Measurements from ENCODE around the gene L1CAM.

Gene L1CAM

DNA sequence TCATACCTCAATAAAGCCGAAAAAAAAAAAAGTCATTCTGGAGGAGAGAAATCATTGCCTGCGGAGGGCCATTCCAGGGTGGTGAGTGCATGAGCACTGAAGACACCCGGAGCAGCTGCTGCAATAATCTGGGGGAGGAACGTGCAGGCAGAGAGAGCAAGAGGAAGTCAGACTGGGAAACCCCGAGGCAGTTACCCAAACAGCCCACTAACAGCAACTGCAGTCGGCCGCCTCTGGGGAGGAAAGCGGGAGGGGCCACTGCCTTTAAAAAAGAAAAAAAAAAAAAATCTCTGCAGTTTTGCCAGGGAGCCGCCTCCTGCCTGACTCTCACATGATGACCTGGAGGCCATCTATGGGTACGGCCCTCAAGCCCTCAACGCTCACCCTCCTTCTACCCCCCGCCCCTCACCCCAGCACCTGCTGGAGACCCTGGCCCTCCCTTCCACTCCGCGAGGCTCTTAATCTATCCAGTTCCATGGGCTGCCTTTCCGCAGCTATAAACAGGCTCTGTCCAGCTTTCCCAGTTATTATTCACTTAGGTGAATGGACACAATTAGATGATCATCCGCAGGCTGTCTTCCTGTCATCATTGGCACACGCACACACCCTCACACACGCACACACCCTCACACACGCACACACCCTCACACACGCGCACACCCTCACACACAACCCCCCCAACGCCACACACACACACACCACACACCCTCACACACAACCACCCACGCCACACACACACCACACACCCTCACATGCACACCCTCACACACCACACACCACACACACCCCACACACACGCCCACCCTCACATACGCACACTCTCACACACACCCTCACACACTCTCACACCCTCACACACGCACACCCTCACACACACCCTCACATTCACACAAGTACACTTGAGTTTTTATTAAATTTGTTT is 15.1 kb upstream of the L1CAM start (continued):
- TF ChIP-seq, protein P1, sequence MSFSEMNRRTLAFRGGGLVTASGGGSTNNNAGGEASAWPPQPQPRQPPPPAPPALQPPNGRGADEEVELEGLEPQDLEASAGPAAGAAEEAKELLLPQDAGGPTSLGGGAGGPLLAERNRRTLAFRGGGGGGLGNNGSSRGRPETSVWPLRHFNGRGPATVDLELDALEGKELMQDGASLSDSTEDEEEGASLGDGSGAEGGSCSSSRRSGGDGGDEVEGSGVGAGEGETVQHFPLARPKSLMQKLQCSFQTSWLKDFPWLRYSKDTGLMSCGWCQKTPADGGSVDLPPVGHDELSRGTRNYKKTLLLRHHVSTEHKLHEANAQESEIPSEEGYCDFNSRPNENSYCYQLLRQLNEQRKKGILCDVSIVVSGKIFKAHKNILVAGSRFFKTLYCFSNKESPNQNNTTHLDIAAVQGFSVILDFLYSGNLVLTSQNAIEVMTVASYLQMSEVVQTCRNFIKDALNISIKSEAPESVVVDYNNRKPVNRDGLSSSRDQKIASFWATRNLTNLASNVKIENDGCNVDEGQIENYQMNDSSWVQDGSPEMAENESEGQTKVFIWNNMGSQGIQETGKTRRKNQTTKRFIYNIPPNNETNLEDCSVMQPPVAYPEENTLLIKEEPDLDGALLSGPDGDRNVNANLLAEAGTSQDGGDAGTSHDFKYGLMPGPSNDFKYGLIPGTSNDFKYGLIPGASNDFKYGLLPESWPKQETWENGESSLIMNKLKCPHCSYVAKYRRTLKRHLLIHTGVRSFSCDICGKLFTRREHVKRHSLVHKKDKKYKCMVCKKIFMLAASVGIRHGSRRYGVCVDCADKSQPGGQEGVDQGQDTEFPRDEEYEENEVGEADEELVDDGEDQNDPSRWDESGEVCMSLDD (tag by site-specific recombination; IDR thresholded peaks at IDR 0.05), result no peak; the same call in 1 of the 2 replicates
- TF ChIP-seq ZNF777 (tag by site-specific recombination; IDR thresholded peaks at IDR 0.05; ENCODE audit: borderline replicate concordance) (no peak), ZNF350 (tag by site-specific recombination; IDR thresholded peaks at IDR 0.05) (no peak), ZFP41 (tag by site-specific recombination; IDR thresholded peaks at IDR 0.05; ENCODE audit: borderline replicate concordance) (no peak), TCF7L2 (IDR thresholded peaks at IDR 0.05; ENCODE audit: borderline replicate concordance, low read depth, low read length) (no peak), FEZF1 (tag by site-specific recombination; IDR thresholded peaks at IDR 0.05) (no peak), ZNF274 (IDR thresholded peaks at IDR 0.05; ENCODE audit: low read length) (no peak), ZNF274 (tag by site-specific recombination; IDR thresholded peaks at IDR 0.05; ENCODE audit: borderline replicate concordance) (no peak), OSR2 (tag by site-specific recombination; IDR thresholded peaks at IDR 0.05) (no peak), ZNF341 (tag by site-specific recombination; IDR thresholded peaks at IDR 0.05; ENCODE audit: low read depth) (peak; percentile 58), ZNF114 (tag by site-specific recombination; IDR thresholded peaks at IDR 0.05) (no peak), ZNF354C (tag by site-specific recombination; IDR thresholded peaks at IDR 0.05; ENCODE audit: borderline replicate concordance, low read depth) (no peak), ZNF175 (tag by site-specific recombination; IDR thresholded peaks at IDR 0.05) (peak; percentile 83; the same call in 1 of the 2 replicates), ZNF37A (tag by site-specific recombination; IDR thresholded peaks at IDR 0.05) (no peak), HOXD13 (CRISPR knock-in tag; IDR thresholded peaks at IDR 0.05; ENCODE audit: borderline replicate concordance) (no peak), GFI1B (tag by site-specific recombination; IDR thresholded peaks at IDR 0.05) (no peak), ZNF654 (tag by site-specific recombination; IDR thresholded peaks at IDR 0.05; ENCODE audit: low read depth) (no peak), ZNF776 (tag by site-specific recombination; IDR thresholded peaks at IDR 0.05; ENCODE audit: borderline replicate concordance) (peak; percentile 25; the same call in 1 of the 2 replicates), ZNF544 (tag by site-specific recombination; IDR thresholded peaks at IDR 0.05) (peak; percentile 23; the same call in 1 of the 2 replicates), KLF9 (tag by site-specific recombination; IDR thresholded peaks at IDR 0.05; ENCODE audit: low read depth) (peak; percentile 60; the same call in 1 of the 2 replicates), ZNF660 (tag by site-specific recombination; IDR thresholded peaks at IDR 0.05) (no peak), ZNF311 (tag by site-specific recombination; IDR thresholded peaks at IDR 0.05; ENCODE audit: borderline replicate concordance) (0 out of 2 replicates have a peak, but pooled peaks have one; percentile 77), ZFHX2 (tag by site-specific recombination; conservative IDR thresholded peaks at IDR 0.05) (peak; percentile 100), SP7 (tag by site-specific recombination; IDR thresholded peaks at IDR 0.05) (no peak)
- TF ChIP-seq, protein P2, sequence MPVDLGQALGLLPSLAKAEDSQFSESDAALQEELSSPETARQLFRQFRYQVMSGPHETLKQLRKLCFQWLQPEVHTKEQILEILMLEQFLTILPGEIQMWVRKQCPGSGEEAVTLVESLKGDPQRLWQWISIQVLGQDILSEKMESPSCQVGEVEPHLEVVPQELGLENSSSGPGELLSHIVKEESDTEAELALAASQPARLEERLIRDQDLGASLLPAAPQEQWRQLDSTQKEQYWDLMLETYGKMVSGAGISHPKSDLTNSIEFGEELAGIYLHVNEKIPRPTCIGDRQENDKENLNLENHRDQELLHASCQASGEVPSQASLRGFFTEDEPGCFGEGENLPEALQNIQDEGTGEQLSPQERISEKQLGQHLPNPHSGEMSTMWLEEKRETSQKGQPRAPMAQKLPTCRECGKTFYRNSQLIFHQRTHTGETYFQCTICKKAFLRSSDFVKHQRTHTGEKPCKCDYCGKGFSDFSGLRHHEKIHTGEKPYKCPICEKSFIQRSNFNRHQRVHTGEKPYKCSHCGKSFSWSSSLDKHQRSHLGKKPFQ (tag by site-specific recombination; IDR thresholded peaks at IDR 0.05), result peak; percentile 63; the same call in 1 of the 2 replicates
- TF ChIP-seq, protein P3, sequence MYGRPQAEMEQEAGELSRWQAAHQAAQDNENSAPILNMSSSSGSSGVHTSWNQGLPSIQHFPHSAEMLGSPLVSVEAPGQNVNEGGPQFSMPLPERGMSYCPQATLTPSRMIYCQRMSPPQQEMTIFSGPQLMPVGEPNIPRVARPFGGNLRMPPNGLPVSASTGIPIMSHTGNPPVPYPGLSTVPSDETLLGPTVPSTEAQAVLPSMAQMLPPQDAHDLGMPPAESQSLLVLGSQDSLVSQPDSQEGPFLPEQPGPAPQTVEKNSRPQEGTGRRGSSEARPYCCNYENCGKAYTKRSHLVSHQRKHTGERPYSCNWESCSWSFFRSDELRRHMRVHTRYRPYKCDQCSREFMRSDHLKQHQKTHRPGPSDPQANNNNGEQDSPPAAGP (tag by site-specific recombination; IDR thresholded peaks at IDR 0.05), result peak; percentile 72; the same call in 1 of the 2 replicates
- TF ChIP-seq, protein P4, sequence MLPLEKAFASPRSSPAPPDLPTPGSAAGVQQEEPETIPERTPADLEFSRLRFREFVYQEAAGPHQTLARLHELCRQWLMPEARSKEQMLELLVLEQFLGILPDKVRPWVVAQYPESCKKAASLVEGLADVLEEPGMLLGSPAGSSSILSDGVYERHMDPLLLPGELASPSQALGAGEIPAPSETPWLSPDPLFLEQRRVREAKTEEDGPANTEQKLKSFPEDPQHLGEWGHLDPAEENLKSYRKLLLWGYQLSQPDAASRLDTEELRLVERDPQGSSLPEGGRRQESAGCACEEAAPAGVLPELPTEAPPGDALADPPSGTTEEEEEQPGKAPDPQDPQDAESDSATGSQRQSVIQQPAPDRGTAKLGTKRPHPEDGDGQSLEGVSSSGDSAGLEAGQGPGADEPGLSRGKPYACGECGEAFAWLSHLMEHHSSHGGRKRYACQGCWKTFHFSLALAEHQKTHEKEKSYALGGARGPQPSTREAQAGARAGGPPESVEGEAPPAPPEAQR (tag by site-specific recombination; IDR thresholded peaks at IDR 0.05), result no peak
- TF ChIP-seq, protein P5, sequence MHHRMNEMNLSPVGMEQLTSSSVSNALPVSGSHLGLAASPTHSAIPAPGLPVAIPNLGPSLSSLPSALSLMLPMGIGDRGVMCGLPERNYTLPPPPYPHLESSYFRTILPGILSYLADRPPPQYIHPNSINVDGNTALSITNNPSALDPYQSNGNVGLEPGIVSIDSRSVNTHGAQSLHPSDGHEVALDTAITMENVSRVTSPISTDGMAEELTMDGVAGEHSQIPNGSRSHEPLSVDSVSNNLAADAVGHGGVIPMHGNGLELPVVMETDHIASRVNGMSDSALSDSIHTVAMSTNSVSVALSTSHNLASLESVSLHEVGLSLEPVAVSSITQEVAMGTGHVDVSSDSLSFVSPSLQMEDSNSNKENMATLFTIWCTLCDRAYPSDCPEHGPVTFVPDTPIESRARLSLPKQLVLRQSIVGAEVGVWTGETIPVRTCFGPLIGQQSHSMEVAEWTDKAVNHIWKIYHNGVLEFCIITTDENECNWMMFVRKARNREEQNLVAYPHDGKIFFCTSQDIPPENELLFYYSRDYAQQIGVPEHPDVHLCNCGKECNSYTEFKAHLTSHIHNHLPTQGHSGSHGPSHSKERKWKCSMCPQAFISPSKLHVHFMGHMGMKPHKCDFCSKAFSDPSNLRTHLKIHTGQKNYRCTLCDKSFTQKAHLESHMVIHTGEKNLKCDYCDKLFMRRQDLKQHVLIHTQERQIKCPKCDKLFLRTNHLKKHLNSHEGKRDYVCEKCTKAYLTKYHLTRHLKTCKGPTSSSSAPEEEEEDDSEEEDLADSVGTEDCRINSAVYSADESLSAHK (tag by site-specific recombination; IDR thresholded peaks at IDR 0.05), result no peak
- TF ChIP-seq, protein P6, sequence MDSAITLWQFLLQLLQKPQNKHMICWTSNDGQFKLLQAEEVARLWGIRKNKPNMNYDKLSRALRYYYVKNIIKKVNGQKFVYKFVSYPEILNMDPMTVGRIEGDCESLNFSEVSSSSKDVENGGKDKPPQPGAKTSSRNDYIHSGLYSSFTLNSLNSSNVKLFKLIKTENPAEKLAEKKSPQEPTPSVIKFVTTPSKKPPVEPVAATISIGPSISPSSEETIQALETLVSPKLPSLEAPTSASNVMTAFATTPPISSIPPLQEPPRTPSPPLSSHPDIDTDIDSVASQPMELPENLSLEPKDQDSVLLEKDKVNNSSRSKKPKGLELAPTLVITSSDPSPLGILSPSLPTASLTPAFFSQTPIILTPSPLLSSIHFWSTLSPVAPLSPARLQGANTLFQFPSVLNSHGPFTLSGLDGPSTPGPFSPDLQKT (IDR thresholded peaks at IDR 0.05; ENCODE audit: borderline replicate concordance, low read depth, low read length), result no peak

Measured in HEK293 (cell line).